MM.1S (cell line): ENCODE results near the gene C16orf89.

ENCODE experiments used
- DNase-seq: peaks from one replicate; pipeline ENCODE4 v3.0.0-alpha.2; 2015
- H2AFZ ChIP-seq: fragments of 300-600 bp; sonication (generic); 2 replicates; pipeline ENCODE4 v1.6.0; 2016; ENCODE audit warnings: antibody characterized with exemption, low read length
- H3F3A ChIP-seq: fragments of 300-600 bp; sonication (generic); 2 replicates; pipeline ENCODE4 v1.6.1; 2016; ENCODE audit warnings: mild to moderate bottlenecking, antibody characterized with exemption, low read length, moderate library complexity, mixed read lengths; ENCODE audit not compliant: insufficient read depth
- H3K27ac ChIP-seq: fragments of 300-600 bp; sonication (generic); 2 replicates; pipeline ENCODE4 v1.5.1; 2016; ENCODE audit warnings: mild to moderate bottlenecking, low read length
- H3K27me3 ChIP-seq: fragments of 300-600 bp; sonication (generic); replicated peaks from 2 replicates; pipeline ENCODE4 v1.6.0; 2016; ENCODE audit warnings: low read length; ENCODE audit not compliant: insufficient read depth
- H3K36me3 ChIP-seq: fragments of 300-600 bp; sonication (generic); replicated peaks from 2 replicates; pipeline ENCODE4 v1.6.1; 2016; ENCODE audit warnings: mild to moderate bottlenecking, low read length, mixed read lengths; ENCODE audit not compliant: insufficient read depth
- H3K4me1 ChIP-seq: fragments of 300-600 bp; sonication (generic); 2 replicates; pipeline ENCODE4 v1.6.1; 2016; ENCODE audit warnings: low read length, mixed read lengths
- H3K4me2 ChIP-seq: fragments of 300-600 bp; sonication (generic); 2 replicates; pipeline ENCODE4 v1.6.0; 2016; ENCODE audit warnings: low read depth, low read length
- H3K4me3 ChIP-seq: fragments of 300-600 bp; sonication (generic); 2 replicates; pipeline ENCODE4 v1.5.1; 2016; ENCODE audit warnings: low read length, mixed read lengths
- H3K79me2 ChIP-seq: fragments of 300-600 bp; sonication (generic); 2 replicates; pipeline ENCODE4 v1.6.1; 2016; ENCODE audit warnings: mixed run types, low read length, mixed read lengths
- H3K9ac ChIP-seq: fragments of 300-600 bp; sonication (generic); 2 replicates; pipeline ENCODE4 v1.6.1; 2016; ENCODE audit warnings: low read length, mixed read lengths
- H3K9me2 ChIP-seq: fragments of 300-600 bp; sonication (generic); replicated peaks from 2 replicates; pipeline ENCODE4 v1.6.1; 2016; ENCODE audit warnings: mild to moderate bottlenecking, low read length, mixed read lengths; ENCODE audit not compliant: insufficient read depth
- H3K9me3 ChIP-seq: fragments of 300-600 bp; sonication (generic); replicated peaks from 2 replicates; pipeline ENCODE4 v1.6.1; 2016; ENCODE audit warnings: mild to moderate bottlenecking, low read length, mixed read lengths; ENCODE audit not compliant: insufficient read depth
- H4K20me1 ChIP-seq: fragments of 300-600 bp; sonication (generic); 2 replicates; pipeline ENCODE4 v1.6.1; 2016; ENCODE audit warnings: mild to moderate bottlenecking, low read length, moderate library complexity, mixed read lengths; ENCODE audit not compliant: insufficient read depth
- EZH2 ChIP-seq: fragments of 300-600 bp; sonication (generic); optimal IDR thresholded peaks from 2 replicates; pipeline ENCODE3; 2017; ENCODE audit warnings: low read depth, mild to moderate bottlenecking, antibody characterized with exemption, low read length, mixed read lengths
- EZH2phosphoT487 ChIP-seq: fragments of 300-600 bp; sonication (generic); IDR thresholded peaks from 2 replicates; pipeline ENCODE4 v1.6.1; 2018; ENCODE audit warnings: antibody characterized with exemption, low read length
- TF ChIP-seq, protein P1 (sequence below): fragments of 300-600 bp; sonication (generic); IDR thresholded peaks from 2 replicates; pipeline ENCODE4 v1.5.1; 2016; ENCODE audit warnings: antibody characterized with exemption, low read length, mixed read lengths

Gene C16orf89

DNA sequence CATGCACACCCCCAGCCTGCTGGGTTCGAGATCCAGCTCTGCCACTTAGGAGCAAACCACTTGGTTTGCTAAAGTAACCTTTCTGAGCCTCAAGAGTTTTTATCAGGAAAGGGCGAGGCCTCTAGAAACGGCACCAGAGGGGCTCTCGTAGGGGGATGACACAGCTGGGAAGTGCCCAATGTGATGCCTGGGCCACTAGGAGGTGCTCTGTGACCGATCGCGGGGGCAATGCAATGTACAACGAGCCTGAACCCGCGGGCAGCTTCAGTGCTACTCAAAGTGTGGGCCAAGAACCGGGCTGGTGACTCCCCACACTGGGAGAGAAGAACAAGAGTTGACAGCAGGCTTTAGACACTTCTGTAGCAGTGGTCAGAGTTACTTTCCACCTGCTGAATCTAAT is 9.4 kb downstream of the C16orf89 start:
- DNase-seq: peak; percentile 24
- H3K36me3 ChIP-seq: no peaks in the 10 kb centered on the region
- no peaks in the 10 kb centered on the region for H3F3A ChIP-seq

DNA sequence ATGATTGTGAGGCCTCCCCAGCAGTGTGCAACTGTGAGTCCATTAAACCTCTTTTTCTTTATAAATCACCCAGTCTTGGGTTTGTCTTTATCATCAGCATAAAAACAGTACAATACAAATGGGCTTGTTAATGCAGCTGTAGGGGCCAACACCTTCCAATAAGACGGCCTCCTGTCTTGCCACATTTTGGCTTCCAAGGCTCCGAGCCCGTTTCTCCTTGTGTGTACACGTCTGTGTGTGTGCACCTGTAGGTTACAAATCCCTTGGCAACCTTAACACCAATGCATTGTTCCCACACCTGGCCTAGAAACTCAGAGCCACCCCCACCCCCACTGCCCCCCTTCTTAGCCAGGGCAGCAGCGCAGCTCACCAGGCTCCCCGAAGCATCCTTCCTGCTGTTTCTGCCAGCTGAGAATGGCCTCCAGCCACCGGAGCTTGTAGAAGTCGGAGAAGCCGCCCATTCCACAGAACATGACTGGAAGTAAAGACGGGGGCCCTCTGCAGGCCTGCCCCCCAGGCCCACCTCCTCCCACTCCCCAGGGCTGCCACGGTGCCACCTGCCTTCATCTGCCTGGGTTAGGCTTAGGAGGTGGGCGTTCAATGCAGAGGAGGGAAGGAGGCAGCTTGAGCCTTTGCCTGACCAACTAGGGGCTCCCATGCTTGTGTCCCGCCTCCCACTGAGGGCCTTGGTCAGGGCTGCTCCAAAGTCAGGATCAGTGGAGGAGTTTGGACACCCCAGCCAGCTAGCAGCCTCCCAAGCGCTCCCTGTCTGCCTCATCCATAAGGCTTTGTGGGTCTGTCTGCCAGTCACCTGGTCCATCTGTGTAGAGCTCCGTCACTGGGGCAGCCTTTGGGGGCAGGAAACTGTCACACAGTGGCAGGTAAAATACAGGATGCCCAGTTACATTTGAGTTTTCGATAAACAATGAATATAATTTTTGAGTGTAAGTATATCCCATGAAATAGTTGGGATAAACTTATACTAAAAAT is 10.6 kb downstream of the C16orf89 start:
- no peak for DNase-seq
- Histone ChIP-seq H3K4me2 (no peak overlapping the region), H3K9me3 (no peaks in the 10 kb centered on the region), H2AFZ (no peak overlapping the region), H3K27ac (no peak overlapping the region), H3K36me3 (no peaks in the 10 kb centered on the region), H3K27me3 (peaks cover 15% of the 10 kb centered on the region), H4K20me1 (no peaks in the 10 kb centered on the region), H3K9me2 (no peaks in the 10 kb centered on the region), H3K9ac (no peak overlapping the region), H3K79me2 (no peaks in the 10 kb centered on the region), H3K4me1 (no peaks in the 10 kb centered on the region), H3K4me3 (no peak overlapping the region), H3F3A (no peaks in the 10 kb centered on the region)
- TF ChIP-seq EZH2: no peak
- TF ChIP-seq, protein P1, sequence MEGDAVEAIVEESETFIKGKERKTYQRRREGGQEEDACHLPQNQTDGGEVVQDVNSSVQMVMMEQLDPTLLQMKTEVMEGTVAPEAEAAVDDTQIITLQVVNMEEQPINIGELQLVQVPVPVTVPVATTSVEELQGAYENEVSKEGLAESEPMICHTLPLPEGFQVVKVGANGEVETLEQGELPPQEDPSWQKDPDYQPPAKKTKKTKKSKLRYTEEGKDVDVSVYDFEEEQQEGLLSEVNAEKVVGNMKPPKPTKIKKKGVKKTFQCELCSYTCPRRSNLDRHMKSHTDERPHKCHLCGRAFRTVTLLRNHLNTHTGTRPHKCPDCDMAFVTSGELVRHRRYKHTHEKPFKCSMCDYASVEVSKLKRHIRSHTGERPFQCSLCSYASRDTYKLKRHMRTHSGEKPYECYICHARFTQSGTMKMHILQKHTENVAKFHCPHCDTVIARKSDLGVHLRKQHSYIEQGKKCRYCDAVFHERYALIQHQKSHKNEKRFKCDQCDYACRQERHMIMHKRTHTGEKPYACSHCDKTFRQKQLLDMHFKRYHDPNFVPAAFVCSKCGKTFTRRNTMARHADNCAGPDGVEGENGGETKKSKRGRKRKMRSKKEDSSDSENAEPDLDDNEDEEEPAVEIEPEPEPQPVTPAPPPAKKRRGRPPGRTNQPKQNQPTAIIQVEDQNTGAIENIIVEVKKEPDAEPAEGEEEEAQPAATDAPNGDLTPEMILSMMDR: no peak
- TF ChIP-seq EZH2phosphoT487: no peak

More for the DNA sequence above, 9.4 kb downstream of the C16orf89 start:
- H3K4me1 ChIP-seq: no peaks in the 10 kb centered on the region
- no peak overlapping the region for H3K4me3 ChIP-seq
- H4K20me1 ChIP-seq: no peaks in the 10 kb centered on the region
- H3K4me2 ChIP-seq: no peak overlapping the region
- H3K27ac ChIP-seq: no peak overlapping the region
- no peak overlapping the region for H3K9ac ChIP-seq
- TF ChIP-seq, protein P1: peak; percentile 48
- TF ChIP-seq EZH2: no peak
- H3K9me2 ChIP-seq: no peaks in the 10 kb centered on the region
- no peak overlapping the region for H2AFZ ChIP-seq
- peaks cover 18% of the 10 kb centered on the region for H3K27me3 ChIP-seq
- H3K9me3 ChIP-seq: no peaks in the 10 kb centered on the region
- H3K79me2 ChIP-seq: no peaks in the 10 kb centered on the region

DNA sequence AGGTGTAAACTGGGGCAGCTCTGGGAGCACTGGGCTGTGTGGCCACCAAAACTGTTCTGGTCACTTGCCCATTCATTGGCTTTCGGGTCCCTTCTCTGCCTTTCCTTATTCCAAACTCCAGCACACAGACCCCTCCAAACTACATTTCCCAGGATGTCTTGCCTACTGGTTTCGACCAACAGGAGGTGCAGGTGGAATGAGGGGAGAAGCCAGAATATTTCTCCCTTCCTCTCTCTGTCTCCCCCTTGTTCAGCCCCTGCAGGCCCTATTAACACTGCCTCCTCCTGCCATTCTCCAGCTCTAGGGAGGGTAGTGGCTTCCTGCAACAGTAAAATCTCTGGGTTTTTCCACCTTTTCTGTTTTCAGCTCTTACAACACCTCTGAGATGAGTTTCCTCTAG is 18.8 kb downstream of the C16orf89 start:
- no peak for TF ChIP-seq EZH2
- TF ChIP-seq, protein P1: no peak
- no peak for TF ChIP-seq EZH2phosphoT487
- Histone ChIP-seq H3K36me3 (no peaks in the 10 kb centered on the region), H3K4me1 (peaks cover 10% of the 10 kb centered on the region), H3K79me2 (no peaks in the 10 kb centered on the region), H3K27me3 (peaks cover 22% of the 10 kb centered on the region), H4K20me1 (no peaks in the 10 kb centered on the region), H3K4me3 (no peak overlapping the region), H3K27ac (no peak overlapping the region), H3K9me3 (no peaks in the 10 kb centered on the region), H3K9me2 (no peaks in the 10 kb centered on the region), H3K4me2 (no peak overlapping the region), H3F3A (peaks cover 4% of the 10 kb centered on the region; the same call in 1 of the 2 replicates), H2AFZ (no peak overlapping the region), H3K9ac (no peak overlapping the region)
- no peak for DNase-seq
